ENCODE results near the gene PEX11A. TPM values are rescaled to one million over a fixed set of nuclear protein-coding genes. Genes with fewer than 3 reads are reported as not detected.

Gene PEX11A
- polyA plus RNA-seq, 2 donors: 4.2 to 5.7 TPM

DNA sequence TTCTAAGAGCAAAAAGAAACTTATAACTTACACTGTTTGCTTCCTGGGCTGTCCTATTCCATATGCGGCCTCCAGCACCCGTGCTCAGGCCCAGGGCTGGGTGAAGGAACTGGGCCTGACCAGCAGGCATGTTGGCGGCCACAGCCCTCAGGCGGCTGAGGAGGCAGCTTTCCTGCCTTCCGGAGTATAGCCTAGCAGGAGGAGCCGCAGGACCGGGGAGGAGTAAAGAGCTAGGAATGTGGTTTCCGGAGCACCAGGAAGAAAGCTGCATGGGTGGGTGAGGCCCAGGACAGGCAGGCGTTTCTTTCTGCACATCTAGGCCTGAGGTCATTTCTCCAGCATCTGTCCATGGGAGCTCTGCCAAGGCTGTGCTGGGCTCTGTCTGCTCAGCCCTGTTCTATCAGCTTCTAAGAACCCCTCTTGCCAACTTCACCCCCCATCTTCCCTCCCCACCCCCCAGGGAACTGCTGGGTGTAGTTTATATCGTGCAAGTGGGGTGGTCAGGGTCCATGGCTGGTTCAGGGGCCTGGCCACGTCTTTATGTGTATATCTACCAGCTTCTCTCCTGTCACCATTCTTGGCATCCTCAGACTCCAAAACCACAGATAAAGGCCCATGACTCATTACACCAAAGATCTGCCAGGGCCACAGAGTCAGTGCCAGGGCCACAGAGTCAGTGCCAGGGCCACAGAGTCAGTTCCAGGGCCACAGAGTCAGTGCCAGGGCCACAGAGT lies 27.5 kb downstream of the PEX11A start:
- Histone ChIP-seq H3K36me3 (ENCODE audit: control insufficient read depth in 2 of 2, insufficient read depth in 2 of 2, low read length in 1 of 2) (no peaks in the 10 kb centered on the region), H3K4me1 (ENCODE audit: control insufficient read depth in 2 of 2, insufficient read depth in 2 of 2, low read length in 1 of 2) (peaks cover 0 to 4% of the 10 kb centered on the region in 2 donors), H3K27ac (ENCODE audit: low read depth in 2 of 2, low read length in 1 of 2) (peak overlapping the region; percentile 51 to 59), H3K9me3 (ENCODE audit: control insufficient read depth in 2 of 2, insufficient read depth in 1 of 2, low read depth in 1 of 2, low read length in 1 of 2) (no peaks in the 10 kb centered on the region), H3K27me3 (ENCODE audit: control insufficient read depth in 1 of 2, insufficient read depth in 2 of 2, low read length in 2 of 2) (no peaks in the 10 kb centered on the region), H3K4me3 (ENCODE audit: low read depth in 1 of 2, low read length in 2 of 2) (no peak overlapping the region)
- WGBS, 2 donors: 33 to 43% methylated on average over 11 of the region's 11 CpGs

DNA sequence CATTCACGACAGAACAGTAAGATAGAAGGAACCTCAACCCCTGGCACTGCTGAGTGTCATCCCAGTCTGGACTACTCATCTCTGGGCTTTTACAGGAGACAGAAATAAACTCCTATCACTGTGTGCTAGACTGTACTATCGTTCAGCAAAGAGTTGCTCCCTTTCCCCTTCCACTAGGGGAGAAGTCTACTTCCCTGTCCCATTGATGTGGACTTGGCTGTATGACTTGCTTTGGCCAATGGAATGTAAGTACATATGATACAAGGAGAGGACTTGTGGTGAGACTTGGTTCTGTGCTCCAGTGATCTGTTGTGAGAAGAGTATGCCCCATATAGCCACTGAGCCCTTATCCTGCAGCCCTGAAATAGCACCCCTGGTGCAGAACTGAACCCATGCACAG lies 30.0 kb downstream of the PEX11A start:
- Histone ChIP-seq H3K4me3 (ENCODE audit: low read depth in 1 of 2, low read length in 2 of 2) (no peak overlapping the region), H3K27me3 (ENCODE audit: control insufficient read depth in 1 of 2, insufficient read depth in 2 of 2, low read length in 2 of 2) (no peaks in the 10 kb centered on the region), H3K36me3 (ENCODE audit: control insufficient read depth in 2 of 2, insufficient read depth in 2 of 2, low read length in 1 of 2) (no peaks in the 10 kb centered on the region), H3K9me3 (ENCODE audit: control insufficient read depth in 2 of 2, insufficient read depth in 1 of 2, low read depth in 1 of 2, low read length in 1 of 2) (no peaks in the 10 kb centered on the region), H3K4me1 (ENCODE audit: control insufficient read depth in 2 of 2, insufficient read depth in 2 of 2, low read length in 1 of 2) (peaks cover 0 to 4% of the 10 kb centered on the region in 2 donors), H3K27ac (ENCODE audit: low read depth in 2 of 2, low read length in 1 of 2) (no peak overlapping the region)
- 88% methylated on average over 2 of the region's 2 CpGs for WGBS, 2 donors

DNA sequence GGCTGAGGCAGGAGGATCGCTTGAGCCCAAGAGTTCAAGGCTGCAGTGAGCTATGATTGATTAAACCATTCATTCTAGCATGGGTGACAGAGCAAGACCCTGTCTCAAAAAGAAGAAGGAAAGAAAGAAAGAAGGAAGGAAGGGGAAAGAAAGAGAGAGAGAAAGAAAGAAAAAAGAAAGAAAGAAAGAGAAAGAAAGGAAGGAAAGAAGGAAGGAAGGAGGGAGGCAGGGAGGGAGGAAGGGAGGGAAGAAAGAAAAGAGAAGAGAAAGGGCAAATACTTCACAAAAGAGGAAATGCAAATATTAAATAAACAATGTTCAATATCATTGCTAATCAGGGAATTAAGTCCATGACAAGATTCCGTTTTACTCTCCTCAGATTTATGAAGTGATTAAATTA lies 31.3 kb downstream of the PEX11A start:
- Histone ChIP-seq H3K4me3 (ENCODE audit: low read depth in 1 of 2, low read length in 2 of 2) (no peak overlapping the region), H3K27ac (ENCODE audit: low read depth in 2 of 2, low read length in 1 of 2) (no peak overlapping the region), H3K9me3 (ENCODE audit: control insufficient read depth in 2 of 2, insufficient read depth in 1 of 2, low read depth in 1 of 2, low read length in 1 of 2) (no peaks in the 10 kb centered on the region), H3K36me3 (ENCODE audit: control insufficient read depth in 2 of 2, insufficient read depth in 2 of 2, low read length in 1 of 2) (no peaks in the 10 kb centered on the region), H3K27me3 (ENCODE audit: control insufficient read depth in 1 of 2, insufficient read depth in 2 of 2, low read length in 2 of 2) (peaks cover 0 to 2% of the 10 kb centered on the region in 2 donors), H3K4me1 (ENCODE audit: control insufficient read depth in 2 of 2, insufficient read depth in 2 of 2, low read length in 1 of 2) (peaks cover 3 to 12% of the 10 kb centered on the region in 2 donors)
- 85 to 93% methylated on average over 2 of the region's 2 CpGs for WGBS, 2 donors

DNA sequence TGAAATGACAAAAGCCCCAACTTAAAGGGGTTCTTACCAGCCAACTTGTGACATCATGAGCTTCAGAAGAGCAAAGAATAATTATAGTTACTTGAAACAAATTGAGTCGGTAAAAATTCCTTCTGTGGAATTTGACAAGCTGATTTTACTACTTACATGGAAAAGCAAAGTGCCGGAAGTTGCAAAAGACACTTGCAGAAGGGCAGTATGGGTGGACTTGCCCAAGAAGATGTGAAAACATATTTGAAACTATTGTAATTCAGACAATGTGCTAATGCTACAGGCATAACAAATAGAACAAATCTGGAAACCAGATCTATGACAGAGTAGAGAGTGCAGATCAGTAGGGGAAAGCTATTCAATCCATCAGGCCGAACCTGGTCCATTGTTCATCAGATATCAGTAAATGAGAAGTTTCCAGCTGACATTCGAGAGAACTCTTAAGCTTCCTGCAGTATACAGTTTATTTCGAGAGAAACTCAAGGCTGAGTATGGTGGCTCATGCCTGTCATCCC lies 32.8 kb downstream of the PEX11A start:
- Histone ChIP-seq H3K27me3 (ENCODE audit: control insufficient read depth in 1 of 2, insufficient read depth in 2 of 2, low read length in 2 of 2) (peaks cover 0 to 2% of the 10 kb centered on the region in 2 donors), H3K4me3 (ENCODE audit: low read depth in 1 of 2, low read length in 2 of 2) (no peak overlapping the region), H3K4me1 (ENCODE audit: control insufficient read depth in 2 of 2, insufficient read depth in 2 of 2, low read length in 1 of 2) (peaks cover 3 to 8% of the 10 kb centered on the region in 2 donors), H3K27ac (ENCODE audit: low read depth in 2 of 2, low read length in 1 of 2) (no peak overlapping the region), H3K9me3 (ENCODE audit: control insufficient read depth in 2 of 2, insufficient read depth in 1 of 2, low read depth in 1 of 2, low read length in 1 of 2) (no peaks in the 10 kb centered on the region), H3K36me3 (ENCODE audit: control insufficient read depth in 2 of 2, insufficient read depth in 2 of 2, low read length in 1 of 2) (no peaks in the 10 kb centered on the region)
- 88% methylated on average over 5 of the region's 5 CpGs for WGBS, 2 donors

DNA sequence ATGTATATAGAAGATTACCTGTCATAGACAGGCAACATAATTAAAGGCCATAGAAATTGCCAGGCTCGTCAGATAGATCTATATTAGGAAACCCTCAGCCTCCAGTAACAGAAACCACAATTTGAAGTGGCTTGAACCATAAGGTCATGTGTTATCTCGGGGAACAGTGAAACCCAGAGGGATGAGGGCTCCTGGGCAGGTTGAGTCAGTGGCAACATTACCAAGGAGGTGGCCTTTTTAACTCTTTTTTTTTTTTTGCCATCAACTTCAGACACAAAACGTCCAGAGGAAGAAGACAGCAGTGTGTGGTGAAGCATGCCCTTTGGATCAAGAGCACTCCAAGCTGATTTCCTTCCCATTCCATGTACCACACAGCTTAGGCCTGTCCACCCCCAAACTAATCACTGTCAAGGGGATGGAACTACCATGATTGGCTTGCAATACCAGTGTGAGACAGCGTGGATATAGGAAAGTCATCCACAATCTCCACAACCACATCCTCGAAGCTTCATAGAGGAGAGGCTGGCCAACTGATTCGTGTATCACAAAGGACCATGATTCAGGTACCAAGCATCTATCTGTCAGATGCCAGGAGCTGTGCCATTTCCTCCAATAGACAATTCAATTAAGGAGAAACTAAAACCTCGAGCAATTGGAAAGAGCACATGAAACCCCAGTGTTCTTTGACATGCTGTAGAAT lies 34.3 kb downstream of the PEX11A start:
- 72 to 76% methylated on average over 7 of the region's 7 CpGs for WGBS, 2 donors
- peaks cover 3 to 8% of the 10 kb centered on the region in 2 donors for H3K4me1 ChIP-seq (ENCODE audit: control insufficient read depth in 2 of 2, insufficient read depth in 2 of 2, low read length in 1 of 2)
- H3K9me3 ChIP-seq (ENCODE audit: control insufficient read depth in 2 of 2, insufficient read depth in 1 of 2, low read depth in 1 of 2, low read length in 1 of 2): no peaks in the 10 kb centered on the region
- no peak overlapping the region for H3K4me3 ChIP-seq (ENCODE audit: low read depth in 1 of 2, low read length in 2 of 2)
- no peak overlapping the region for H3K27ac ChIP-seq (ENCODE audit: low read depth in 2 of 2, low read length in 1 of 2)
- no peaks in the 10 kb centered on the region for H3K36me3 ChIP-seq (ENCODE audit: control insufficient read depth in 2 of 2, insufficient read depth in 2 of 2, low read length in 1 of 2)
- peaks cover 0 to 2% of the 10 kb centered on the region in 2 donors for H3K27me3 ChIP-seq (ENCODE audit: control insufficient read depth in 1 of 2, insufficient read depth in 2 of 2, low read length in 2 of 2)

DNA sequence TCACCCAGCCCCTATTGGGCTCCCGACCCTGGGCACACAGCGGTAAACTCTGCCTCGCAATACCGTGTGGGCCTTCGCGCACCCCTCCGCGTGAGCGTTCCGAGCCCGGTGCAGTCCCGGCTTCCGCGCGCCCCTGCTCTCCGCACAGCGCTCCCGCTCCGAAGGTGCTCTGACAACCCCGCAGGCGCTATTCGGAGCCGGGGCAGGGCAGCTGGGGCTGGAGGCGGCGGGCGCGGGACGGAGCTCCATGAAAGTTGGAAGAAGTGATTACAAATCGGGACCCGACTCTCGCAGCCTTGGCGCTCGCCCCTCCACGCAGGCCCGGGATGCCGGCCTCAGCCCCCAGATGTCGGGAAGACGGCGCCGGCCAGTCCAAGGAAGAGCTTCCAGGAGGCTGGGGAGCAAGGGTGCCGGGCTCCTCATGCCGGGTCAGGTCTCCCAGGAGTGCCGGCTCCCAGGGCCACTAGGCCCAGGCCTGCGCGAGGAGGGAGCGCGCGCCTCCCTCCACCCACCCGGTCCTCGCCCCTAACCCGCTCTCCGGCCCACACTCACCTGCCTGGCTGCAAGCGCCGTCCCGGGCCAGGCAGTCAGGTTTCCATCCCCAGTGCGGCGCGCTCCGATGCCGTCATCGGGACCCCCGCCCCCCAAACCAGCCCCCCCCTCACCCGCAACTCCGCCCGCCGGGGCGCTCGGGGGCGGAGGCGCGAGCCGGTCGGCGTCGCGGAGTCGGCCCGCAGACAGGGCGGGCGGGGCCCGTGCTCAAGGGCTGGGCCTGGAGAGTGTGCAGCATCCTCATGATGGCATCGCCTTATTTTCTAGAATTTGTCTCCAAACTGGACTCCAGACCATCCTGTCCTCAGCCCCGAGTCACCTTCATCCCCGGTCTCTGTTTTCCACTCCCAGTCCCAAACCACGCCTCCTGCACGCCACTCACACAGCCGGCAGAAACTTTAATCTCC lies 35.4 kb downstream of the PEX11A start, which contains the start of gene KIF7:
Gene KIF7 (minus strand): TSS at position 621 of the 959 bp plus-strand sequence. CDS start 2,537 bp downstream, outside the sequence.
- peak within 1 kb of the TSS in 1 of 2 donors; percentile 45 for H3K27ac ChIP-seq (ENCODE audit: low read depth in 2 of 2, low read length in 1 of 2)
- H3K4me3 ChIP-seq (ENCODE audit: low read depth in 1 of 2, low read length in 2 of 2): peak within 1 kb of the TSS; percentile 56 to 60
- no peaks in the 10 kb centered on the region for H3K36me3 ChIP-seq (ENCODE audit: control insufficient read depth in 2 of 2, insufficient read depth in 2 of 2, low read length in 1 of 2)
- H3K4me1 ChIP-seq (ENCODE audit: control insufficient read depth in 2 of 2, insufficient read depth in 2 of 2, low read length in 1 of 2): peaks cover 3 to 8% of the 10 kb centered on the region in 2 donors
- no peaks in the 10 kb centered on the region for H3K9me3 ChIP-seq (ENCODE audit: control insufficient read depth in 2 of 2, insufficient read depth in 1 of 2, low read depth in 1 of 2, low read length in 1 of 2)
- 1 to 2% methylated on average over 82 to 87 of the region's 87 CpGs for WGBS, 2 donors
- peaks cover 0 to 2% of the 10 kb centered on the region in 2 donors for H3K27me3 ChIP-seq (ENCODE audit: control insufficient read depth in 1 of 2, insufficient read depth in 2 of 2, low read length in 2 of 2)

DNA sequence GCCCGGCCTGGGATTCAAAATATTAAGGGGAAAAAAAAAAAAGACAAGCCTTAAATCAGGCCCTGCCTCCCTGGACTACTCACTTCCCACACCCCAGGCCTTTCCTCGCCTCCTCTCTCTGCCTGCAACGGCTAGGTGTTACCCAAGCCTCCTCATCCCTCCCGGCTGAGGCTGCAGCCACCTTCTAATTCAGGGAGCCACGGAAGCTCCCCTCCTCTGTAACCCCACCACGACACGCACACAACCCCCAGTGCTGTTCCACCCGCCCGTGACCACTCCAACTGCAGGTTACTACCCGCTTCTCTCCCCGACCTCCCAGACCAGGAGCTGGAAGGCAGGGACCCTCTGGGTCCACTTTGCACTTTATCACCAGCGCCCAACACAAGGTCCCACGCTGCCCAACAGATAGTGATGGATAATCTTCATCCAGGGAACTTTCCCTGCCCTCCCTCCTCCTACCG lies 36.2 kb downstream of the PEX11A start:
- no peak overlapping the region for H3K27ac ChIP-seq (ENCODE audit: low read depth in 2 of 2, low read length in 1 of 2)
- peak overlapping the region; percentile 56 to 60 for H3K4me3 ChIP-seq (ENCODE audit: low read depth in 1 of 2, low read length in 2 of 2)
- WGBS, 2 donors: 39 to 52% methylated on average over 14 of the region's 14 CpGs
- H3K4me1 ChIP-seq (ENCODE audit: control insufficient read depth in 2 of 2, insufficient read depth in 2 of 2, low read length in 1 of 2): peaks cover 3 to 8% of the 10 kb centered on the region in 2 donors
- no peaks in the 10 kb centered on the region for H3K9me3 ChIP-seq (ENCODE audit: control insufficient read depth in 2 of 2, insufficient read depth in 1 of 2, low read depth in 1 of 2, low read length in 1 of 2)
- peaks cover 0 to 2% of the 10 kb centered on the region in 2 donors for H3K27me3 ChIP-seq (ENCODE audit: control insufficient read depth in 1 of 2, insufficient read depth in 2 of 2, low read length in 2 of 2)
- H3K36me3 ChIP-seq (ENCODE audit: control insufficient read depth in 2 of 2, insufficient read depth in 2 of 2, low read length in 1 of 2): no peaks in the 10 kb centered on the region

DNA sequence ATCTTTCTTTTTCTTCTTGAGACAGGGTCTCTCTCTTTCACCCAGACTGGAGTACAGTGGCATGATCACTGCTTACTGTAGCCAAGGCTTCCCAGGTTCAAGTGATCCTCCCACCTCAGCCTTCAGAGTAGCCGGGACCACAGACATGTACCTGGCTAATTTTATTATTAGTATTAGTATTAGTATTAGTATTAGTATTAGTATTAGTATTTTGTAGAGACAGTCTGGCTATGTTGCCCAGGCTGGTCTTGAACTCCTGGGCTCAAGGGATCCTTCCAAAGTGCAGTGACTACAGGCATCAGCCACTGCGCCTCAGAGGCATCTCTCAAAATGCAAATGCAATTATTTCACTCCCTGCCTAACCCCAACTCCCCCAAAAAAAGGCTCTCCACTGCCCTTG lies 37.0 kb downstream of the PEX11A start:
- Histone ChIP-seq H3K9me3 (ENCODE audit: control insufficient read depth in 2 of 2, insufficient read depth in 1 of 2, low read depth in 1 of 2, low read length in 1 of 2) (no peaks in the 10 kb centered on the region), H3K27me3 (ENCODE audit: control insufficient read depth in 1 of 2, insufficient read depth in 2 of 2, low read length in 2 of 2) (peaks cover 0 to 2% of the 10 kb centered on the region in 2 donors), H3K36me3 (ENCODE audit: control insufficient read depth in 2 of 2, insufficient read depth in 2 of 2, low read length in 1 of 2) (no peaks in the 10 kb centered on the region), H3K4me1 (ENCODE audit: control insufficient read depth in 2 of 2, insufficient read depth in 2 of 2, low read length in 1 of 2) (peaks cover 3 to 8% of the 10 kb centered on the region in 2 donors), H3K27ac (ENCODE audit: low read depth in 2 of 2, low read length in 1 of 2) (no peak overlapping the region), H3K4me3 (ENCODE audit: low read depth in 1 of 2, low read length in 2 of 2) (no peak overlapping the region)
- WGBS, 2 donors: 94 to 98% methylated on average over 2 of the region's 2 CpGs

DNA sequence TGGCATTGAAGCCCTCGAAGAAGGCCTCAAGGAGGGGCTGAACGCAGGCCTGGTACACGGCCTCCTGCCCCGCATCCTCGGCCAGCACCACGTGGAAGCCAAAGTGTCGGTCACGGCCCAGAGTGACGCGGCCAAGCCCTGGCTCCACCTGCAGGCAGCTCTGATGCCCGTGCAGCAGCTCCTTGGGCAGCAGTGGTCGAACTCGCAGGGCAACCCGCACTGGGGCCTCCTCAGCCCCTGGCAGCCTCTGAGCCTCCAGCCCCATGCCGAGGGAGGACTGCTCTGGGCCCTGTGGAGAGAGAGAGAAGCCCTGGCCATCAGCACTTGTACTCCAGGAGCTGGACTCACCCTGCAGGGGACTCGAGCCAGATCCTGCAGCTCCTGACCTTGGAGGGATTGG lies 37.9 kb downstream of the PEX11A start:
- no peak overlapping the region for H3K27ac ChIP-seq (ENCODE audit: low read depth in 2 of 2, low read length in 1 of 2)
- H3K27me3 ChIP-seq (ENCODE audit: control insufficient read depth in 1 of 2, insufficient read depth in 2 of 2, low read length in 2 of 2): peaks cover 0 to 2% of the 10 kb centered on the region in 2 donors
- WGBS, 2 donors: 80 to 85% methylated on average over 16 of the region's 16 CpGs
- H3K9me3 ChIP-seq (ENCODE audit: control insufficient read depth in 2 of 2, insufficient read depth in 1 of 2, low read depth in 1 of 2, low read length in 1 of 2): no peaks in the 10 kb centered on the region
- H3K4me1 ChIP-seq (ENCODE audit: control insufficient read depth in 2 of 2, insufficient read depth in 2 of 2, low read length in 1 of 2): peaks cover 3 to 8% of the 10 kb centered on the region in 2 donors
- H3K4me3 ChIP-seq (ENCODE audit: low read depth in 1 of 2, low read length in 2 of 2): no peak overlapping the region
- no peaks in the 10 kb centered on the region for H3K36me3 ChIP-seq (ENCODE audit: control insufficient read depth in 2 of 2, insufficient read depth in 2 of 2, low read length in 1 of 2)
